A549 (cell line): ENCODE data around the gene TPPP2.

ENCODE experiments used
- EP300 ChIP-seq, 2 experiments: fragments of >200 bp; sonication (Bioruptor Twin); formaldehyde crosslinking; IDR thresholded peaks; 2 replicates in 1 of 2; 3 replicates in 1 of 2; pipeline ENCODE4 v1.6.1; 2016 to 2017
- HDAC2 ChIP-seq: fragments of 200-600 bp; sonication (generic); IDR thresholded peaks from 2 replicates; pipeline ENCODE4 v1.6.1; 2016
- JUNB ChIP-seq: fragments of >200 bp; sonication (Bioruptor Twin); formaldehyde crosslinking; IDR thresholded peaks from 2 replicates; pipeline ENCODE4 v1.6.1; 2016
- MYC ChIP-seq: IDR thresholded peaks from 2 replicates; pipeline ENCODE4 v1.6.1; 2012; ENCODE audit warnings: mild to moderate bottlenecking, inconsistent platforms, low read length, improper control_type of control experiment, borderline replicate concordance
- RCOR1 ChIP-seq: fragments of 150-350 bp; IDR thresholded peaks from 2 replicates; pipeline ENCODE4 v1.6.1; 2014; ENCODE audit warnings: antibody characterized with exemption, low read length, low read depth
- REST ChIP-seq: fragments of 200-600 bp; sonication (generic); IDR thresholded peaks from 2 replicates; pipeline ENCODE4 v1.6.1; 2016; ENCODE audit warnings: antibody characterized with exemption, mild to moderate bottlenecking, moderate library complexity
- SMC3 ChIP-seq: fragments of >200 bp; sonication (Bioruptor Twin); formaldehyde crosslinking; IDR thresholded peaks from 3 replicates; pipeline ENCODE4 v1.6.1; 2018; ENCODE audit warnings: inconsistent platforms
- TF ChIP-seq, protein P1 (sequence below): fragments of >200 bp; sonication (Bioruptor Twin); formaldehyde crosslinking; IDR thresholded peaks from 3 replicates; pipeline ENCODE4 v1.5.1; 2016
- TF ChIP-seq, protein P2 (sequence below): fragments of >200 bp; sonication (Bioruptor Twin); formaldehyde crosslinking; IDR thresholded peaks from 3 replicates; pipeline ENCODE4 v1.6.1; 2016

- TF ChIP-seq SMC3 (no peak), REST (no peak), MYC (no peak), JUNB (no peak), EP300 (IDR thresholded peaks at IDR 0.05) (no peak), HDAC2 (no peak), RCOR1 (no peak)
- TF ChIP-seq, protein P1, sequence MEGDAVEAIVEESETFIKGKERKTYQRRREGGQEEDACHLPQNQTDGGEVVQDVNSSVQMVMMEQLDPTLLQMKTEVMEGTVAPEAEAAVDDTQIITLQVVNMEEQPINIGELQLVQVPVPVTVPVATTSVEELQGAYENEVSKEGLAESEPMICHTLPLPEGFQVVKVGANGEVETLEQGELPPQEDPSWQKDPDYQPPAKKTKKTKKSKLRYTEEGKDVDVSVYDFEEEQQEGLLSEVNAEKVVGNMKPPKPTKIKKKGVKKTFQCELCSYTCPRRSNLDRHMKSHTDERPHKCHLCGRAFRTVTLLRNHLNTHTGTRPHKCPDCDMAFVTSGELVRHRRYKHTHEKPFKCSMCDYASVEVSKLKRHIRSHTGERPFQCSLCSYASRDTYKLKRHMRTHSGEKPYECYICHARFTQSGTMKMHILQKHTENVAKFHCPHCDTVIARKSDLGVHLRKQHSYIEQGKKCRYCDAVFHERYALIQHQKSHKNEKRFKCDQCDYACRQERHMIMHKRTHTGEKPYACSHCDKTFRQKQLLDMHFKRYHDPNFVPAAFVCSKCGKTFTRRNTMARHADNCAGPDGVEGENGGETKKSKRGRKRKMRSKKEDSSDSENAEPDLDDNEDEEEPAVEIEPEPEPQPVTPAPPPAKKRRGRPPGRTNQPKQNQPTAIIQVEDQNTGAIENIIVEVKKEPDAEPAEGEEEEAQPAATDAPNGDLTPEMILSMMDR, result no peak
- TF ChIP-seq, protein P2, sequence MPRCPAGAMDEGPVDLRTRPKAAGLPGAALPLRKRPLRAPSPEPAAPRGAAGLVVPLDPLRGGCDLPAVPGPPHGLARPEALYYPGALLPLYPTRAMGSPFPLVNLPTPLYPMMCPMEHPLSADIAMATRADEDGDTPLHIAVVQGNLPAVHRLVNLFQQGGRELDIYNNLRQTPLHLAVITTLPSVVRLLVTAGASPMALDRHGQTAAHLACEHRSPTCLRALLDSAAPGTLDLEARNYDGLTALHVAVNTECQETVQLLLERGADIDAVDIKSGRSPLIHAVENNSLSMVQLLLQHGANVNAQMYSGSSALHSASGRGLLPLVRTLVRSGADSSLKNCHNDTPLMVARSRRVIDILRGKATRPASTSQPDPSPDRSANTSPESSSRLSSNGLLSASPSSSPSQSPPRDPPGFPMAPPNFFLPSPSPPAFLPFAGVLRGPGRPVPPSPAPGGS, result no peak
These were observed 30.8 kb downstream of the TPPP2 start for GRCh38 chr14:21060614-21061346.
